Progenitor cell of endocrine pancreas (in vitro differentiated cells): ENCODE data around the gene CDC42BPB. TPM values are rescaled to one million over a fixed set of nuclear protein-coding genes. Genes with fewer than 3 reads are reported as not detected.

Experiments
- DNase-seq: peaks from one replicate; pipeline ENCODE4 v3.0.0; 2021; ENCODE audit warnings: low spot score; ENCODE audit not compliant: unreplicated experiment
- H3K27ac Mint-ChIP-seq: 2 replicates; pipeline ENCODE4 v1.8.0; 2021; ENCODE audit warnings: mild to moderate bottlenecking, moderate library complexity, mixed read lengths
- H3K27me3 Mint-ChIP-seq: 2 replicates; pipeline ENCODE4 v1.8.0; 2021; ENCODE audit warnings: mixed read lengths
- H3K36me3 Mint-ChIP-seq: 2 replicates; pipeline ENCODE4 v1.8.0; 2022; ENCODE audit warnings: mixed read lengths; ENCODE audit not compliant: insufficient read depth
- H3K4me1 Mint-ChIP-seq: 2 replicates; pipeline ENCODE4 v1.8.0; 2021; ENCODE audit warnings: low read depth, mixed read lengths
- H3K4me3 Mint-ChIP-seq: 2 replicates; pipeline ENCODE4 v1.8.0; 2021; ENCODE audit warnings: low read depth, mild to moderate bottlenecking, moderate library complexity, mixed read lengths
- H3K9me3 Mint-ChIP-seq: 2 replicates; pipeline ENCODE4 v1.8.0; 2021; ENCODE audit warnings: low read depth, mixed read lengths
- total RNA-seq: library from RNA; stranded (reverse); gene quantifications from 2 replicates; pipeline ENCODE4 v1.2.1, GENCODE V29; 2021
- TF ChIP-seq, protein P1 (sequence below): fragments of 200-600 bp; sonication (generic); IDR thresholded peaks from one replicate; pipeline ENCODE4 v1.5.0; 2021; ENCODE audit warnings: antibody characterized with exemption, mild to moderate bottlenecking; ENCODE audit not compliant: unreplicated experiment

Gene CDC42BPB
- total RNA-seq, 1 donor from 2014 or later: 105 TPM

DNA sequence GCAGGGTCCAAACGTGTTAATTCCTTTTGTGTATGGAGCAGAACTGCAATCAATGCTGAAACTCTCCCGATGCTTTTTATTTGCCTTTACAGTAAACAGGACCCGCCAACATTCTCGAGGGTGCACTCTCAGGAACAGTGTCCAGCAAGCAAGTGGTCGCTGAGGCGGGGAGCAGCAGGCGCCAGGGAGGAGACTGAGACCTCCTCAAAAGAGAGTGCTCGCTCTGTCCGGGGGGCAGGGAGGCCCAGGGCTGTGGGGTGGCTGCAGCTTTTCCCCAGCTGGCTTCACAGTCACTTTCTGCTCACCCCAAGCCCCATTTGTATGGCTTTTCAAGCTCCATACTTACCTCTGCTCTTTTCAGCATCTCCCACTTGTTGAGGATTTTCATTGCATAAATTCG lies 49.2 kb downstream of the CDC42BPB start:
- TF ChIP-seq, protein P1, sequence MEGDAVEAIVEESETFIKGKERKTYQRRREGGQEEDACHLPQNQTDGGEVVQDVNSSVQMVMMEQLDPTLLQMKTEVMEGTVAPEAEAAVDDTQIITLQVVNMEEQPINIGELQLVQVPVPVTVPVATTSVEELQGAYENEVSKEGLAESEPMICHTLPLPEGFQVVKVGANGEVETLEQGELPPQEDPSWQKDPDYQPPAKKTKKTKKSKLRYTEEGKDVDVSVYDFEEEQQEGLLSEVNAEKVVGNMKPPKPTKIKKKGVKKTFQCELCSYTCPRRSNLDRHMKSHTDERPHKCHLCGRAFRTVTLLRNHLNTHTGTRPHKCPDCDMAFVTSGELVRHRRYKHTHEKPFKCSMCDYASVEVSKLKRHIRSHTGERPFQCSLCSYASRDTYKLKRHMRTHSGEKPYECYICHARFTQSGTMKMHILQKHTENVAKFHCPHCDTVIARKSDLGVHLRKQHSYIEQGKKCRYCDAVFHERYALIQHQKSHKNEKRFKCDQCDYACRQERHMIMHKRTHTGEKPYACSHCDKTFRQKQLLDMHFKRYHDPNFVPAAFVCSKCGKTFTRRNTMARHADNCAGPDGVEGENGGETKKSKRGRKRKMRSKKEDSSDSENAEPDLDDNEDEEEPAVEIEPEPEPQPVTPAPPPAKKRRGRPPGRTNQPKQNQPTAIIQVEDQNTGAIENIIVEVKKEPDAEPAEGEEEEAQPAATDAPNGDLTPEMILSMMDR: no peak
- no peak for DNase-seq
- H3K27me3 Mint-ChIP-seq: no peaks in the 10 kb centered on the region
- no peak overlapping the region for H3K4me3 Mint-ChIP-seq
- no peaks in the 10 kb centered on the region for H3K9me3 Mint-ChIP-seq
- peaks cover 3% of the 10 kb centered on the region for H3K36me3 Mint-ChIP-seq
- H3K4me1 Mint-ChIP-seq: no peaks in the 10 kb centered on the region
- no peak overlapping the region for H3K27ac Mint-ChIP-seq

- Mint-ChIP-seq H3K36me3 (peaks cover 3% of the 10 kb centered on the region), H3K27me3 (no peaks in the 10 kb centered on the region), H3K27ac (no peak overlapping the region), H3K4me3 (no peak overlapping the region), H3K9me3 (no peaks in the 10 kb centered on the region), H3K4me1 (no peaks in the 10 kb centered on the region)
- no peak for DNase-seq
- TF ChIP-seq, protein P1: no peak
Observed at GRCh38 chr14:103007555-103007954, 49.8 kb downstream of the CDC42BPB start.

DNA sequence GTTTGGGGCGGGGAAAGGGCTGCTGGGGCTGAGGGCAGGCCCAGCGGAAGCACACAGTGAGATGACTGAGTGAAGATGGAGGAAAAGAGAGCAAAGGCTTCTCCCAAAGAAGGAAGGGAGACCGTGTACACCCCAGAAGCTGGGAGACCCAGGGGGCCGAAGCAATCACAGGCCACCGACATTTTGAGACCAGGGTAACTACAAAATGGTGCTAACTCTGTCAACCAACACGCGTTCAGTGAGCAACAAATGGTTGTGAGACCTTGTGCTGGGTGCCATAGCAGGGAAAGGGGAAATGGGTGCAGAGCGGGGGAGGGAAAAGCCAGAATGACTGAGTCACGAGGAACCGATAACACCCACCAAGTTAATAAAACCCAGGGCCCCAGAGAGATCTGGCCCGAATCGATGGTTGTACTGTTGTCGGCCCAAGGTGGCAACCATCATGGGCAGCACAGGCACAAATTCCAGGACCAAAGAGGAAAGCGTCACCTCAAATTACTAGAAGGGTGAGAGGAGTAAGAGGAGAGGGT lies 50.3 kb downstream of the CDC42BPB start:
- no peaks in the 10 kb centered on the region for H3K4me1 Mint-ChIP-seq
- no peak overlapping the region for H3K4me3 Mint-ChIP-seq
- no peaks in the 10 kb centered on the region for H3K27me3 Mint-ChIP-seq
- DNase-seq: no peak
- no peaks in the 10 kb centered on the region for H3K9me3 Mint-ChIP-seq
- H3K27ac Mint-ChIP-seq: peak overlapping the region; percentile 47
- TF ChIP-seq, protein P1: no peak
- peaks cover 5% of the 10 kb centered on the region for H3K36me3 Mint-ChIP-seq

- peaks cover 6% of the 10 kb centered on the region for H3K36me3 Mint-ChIP-seq
- H3K4me3 Mint-ChIP-seq: no peak overlapping the region
- TF ChIP-seq, protein P1: no peak
- H3K27ac Mint-ChIP-seq: no peak overlapping the region
- DNase-seq: no peak
- H3K4me1 Mint-ChIP-seq: no peaks in the 10 kb centered on the region
- no peaks in the 10 kb centered on the region for H3K9me3 Mint-ChIP-seq
- no peaks in the 10 kb centered on the region for H3K27me3 Mint-ChIP-seq
Observed at GRCh38 chr14:103006106-103006505, 51.2 kb downstream of the CDC42BPB start.

DNA sequence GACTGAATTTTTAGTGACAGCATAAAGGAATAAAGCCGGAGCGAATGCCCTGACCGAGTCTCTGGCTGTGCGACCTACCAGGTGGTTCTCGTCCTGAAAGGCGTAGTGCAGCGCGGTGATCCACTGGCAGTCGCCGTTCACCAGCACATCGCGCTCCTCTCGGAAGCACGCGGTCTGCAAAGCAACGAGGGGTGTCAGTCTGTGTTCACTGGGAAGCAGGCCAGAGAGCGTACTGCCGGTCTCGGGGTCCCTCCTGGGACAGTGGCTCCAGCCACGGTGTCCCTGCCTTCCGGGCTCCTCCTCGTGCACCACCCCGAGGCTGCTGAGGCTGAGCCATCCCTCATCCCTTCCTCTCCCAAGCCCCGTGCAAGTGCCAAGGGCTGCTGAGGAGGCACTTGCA lies 53.5 kb downstream of the CDC42BPB start:
- TF ChIP-seq, protein P1: no peak
- H3K27me3 Mint-ChIP-seq: no peaks in the 10 kb centered on the region
- H3K36me3 Mint-ChIP-seq: peaks cover 6% of the 10 kb centered on the region

More for the DNA sequence above, 53.5 kb downstream of the CDC42BPB start:
- DNase-seq: no peak
- no peak overlapping the region for H3K4me3 Mint-ChIP-seq
- H3K9me3 Mint-ChIP-seq: no peaks in the 10 kb centered on the region
- H3K4me1 Mint-ChIP-seq: no peaks in the 10 kb centered on the region
- H3K27ac Mint-ChIP-seq: no peak overlapping the region
